ENCODE results near the gene DHX36. TPM values are rescaled to one million over a fixed set of nuclear protein-coding genes. Genes with fewer than 3 reads are reported as not detected.

The DHX36 gene
- total RNA-seq, 1 donor from 2014 or later, result 49.7 TPM

GRCh38 chr3:154345422-154346122 is 21.3 kb upstream of the DHX36 start:
- DNase-seq (ENCODE audit: low read depth), result no peak
- H3K4me3 ChIP-seq (ENCODE audit: low read depth, low read length), result no peak overlapping the region
- no peak for TF ChIP-seq CTCF (conservative IDR thresholded peaks at IDR 0.05; ENCODE audit: low read depth, low read length)

GRCh38 chr3:154338570-154338969 is 14.3 kb upstream of the DHX36 start:
- no peak for DNase-seq (ENCODE audit: low read depth)
- no peak overlapping the region for H3K4me3 ChIP-seq (ENCODE audit: low read depth, low read length)
- TF ChIP-seq CTCF (conservative IDR thresholded peaks at IDR 0.05; ENCODE audit: low read depth, low read length), result no peak

GRCh38 chr3:154338008-154338407 is 13.7 kb upstream of the DHX36 start:
- TF ChIP-seq CTCF (conservative IDR thresholded peaks at IDR 0.05; ENCODE audit: low read depth, low read length), result no peak
- H3K4me3 ChIP-seq (ENCODE audit: low read depth, low read length), result no peak overlapping the region
- no peak for DNase-seq (ENCODE audit: low read depth)

- H3K4me3 ChIP-seq (ENCODE audit: low read depth, low read length), result no peak overlapping the region
- DNase-seq (ENCODE audit: low read depth), result no peak
- TF ChIP-seq CTCF (conservative IDR thresholded peaks at IDR 0.05; ENCODE audit: low read depth, low read length), result peak; percentile 61
These were observed 10.7 kb upstream of the DHX36 start for GRCh38 chr3:154334973-154335420.

- DNase-seq (ENCODE audit: low read depth), result no peak
- H3K4me3 ChIP-seq (ENCODE audit: low read depth, low read length), result no peak overlapping the region
- no peak for TF ChIP-seq CTCF (conservative IDR thresholded peaks at IDR 0.05; ENCODE audit: low read depth, low read length)
These were observed 3.6 kb upstream of the DHX36 start for GRCh38 chr3:154327871-154328270.

GRCh38 chr3:154324919-154325318 is 632 bp upstream of the DHX36 start:
- no peak for DNase-seq (ENCODE audit: low read depth)
- TF ChIP-seq CTCF (conservative IDR thresholded peaks at IDR 0.05; ENCODE audit: low read depth, low read length), result no peak
- peak overlapping the region; percentile 60 for H3K4me3 ChIP-seq (ENCODE audit: low read depth, low read length)
